Cardiac fibroblast (primary cell): ENCODE results near the gene SEMA6A.

Experiments used
- DNase-seq, 2 donors: peaks; one replicate each; pipeline versions ENCODE4 v3.0.0 to v3.0.0-alpha.2; 2010; ENCODE audit warnings: low read depth in 2 of 2
- H3K4me3 ChIP-seq, 2 donors: replicated peaks in 1 of 2; 1 replicate in 1 of 2; 2 replicates in 1 of 2; pipeline ENCODE4 v1.5.1; 2011; ENCODE audit warnings: low read depth in 2 of 2, low read length in 2 of 2, mild to moderate bottlenecking in 2 of 2, moderate library complexity in 1 of 2
- TF ChIP-seq, protein P1 (sequence below): IDR thresholded peaks from one replicate; pipeline ENCODE4 v1.5.1; 2011; ENCODE audit warnings: low read depth, mild to moderate bottlenecking, low read length, inconsistent platforms

SEMA6A gene

DNA sequence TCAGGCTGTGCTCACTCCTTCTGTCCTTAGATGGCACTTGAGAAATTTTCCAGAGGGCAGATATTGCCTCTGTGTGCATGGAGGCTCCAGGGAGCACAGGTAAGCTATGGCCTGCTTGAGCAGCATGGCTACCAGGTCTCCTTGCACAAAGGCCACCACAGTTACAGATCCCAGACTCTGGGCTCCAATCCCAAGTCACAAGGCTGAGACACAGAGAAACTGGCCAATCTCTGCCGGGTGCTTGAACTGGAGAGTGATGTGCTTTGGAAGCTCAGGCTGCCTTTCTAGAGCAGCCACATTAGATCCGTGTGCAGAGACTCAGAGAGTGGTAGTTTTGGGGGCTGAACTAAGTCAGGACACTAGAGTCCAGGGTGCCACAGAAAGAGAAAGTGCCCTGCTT is 145.7 kb downstream of the SEMA6A start:
- no peak overlapping the region for H3K4me3 ChIP-seq
- TF ChIP-seq, protein P1, sequence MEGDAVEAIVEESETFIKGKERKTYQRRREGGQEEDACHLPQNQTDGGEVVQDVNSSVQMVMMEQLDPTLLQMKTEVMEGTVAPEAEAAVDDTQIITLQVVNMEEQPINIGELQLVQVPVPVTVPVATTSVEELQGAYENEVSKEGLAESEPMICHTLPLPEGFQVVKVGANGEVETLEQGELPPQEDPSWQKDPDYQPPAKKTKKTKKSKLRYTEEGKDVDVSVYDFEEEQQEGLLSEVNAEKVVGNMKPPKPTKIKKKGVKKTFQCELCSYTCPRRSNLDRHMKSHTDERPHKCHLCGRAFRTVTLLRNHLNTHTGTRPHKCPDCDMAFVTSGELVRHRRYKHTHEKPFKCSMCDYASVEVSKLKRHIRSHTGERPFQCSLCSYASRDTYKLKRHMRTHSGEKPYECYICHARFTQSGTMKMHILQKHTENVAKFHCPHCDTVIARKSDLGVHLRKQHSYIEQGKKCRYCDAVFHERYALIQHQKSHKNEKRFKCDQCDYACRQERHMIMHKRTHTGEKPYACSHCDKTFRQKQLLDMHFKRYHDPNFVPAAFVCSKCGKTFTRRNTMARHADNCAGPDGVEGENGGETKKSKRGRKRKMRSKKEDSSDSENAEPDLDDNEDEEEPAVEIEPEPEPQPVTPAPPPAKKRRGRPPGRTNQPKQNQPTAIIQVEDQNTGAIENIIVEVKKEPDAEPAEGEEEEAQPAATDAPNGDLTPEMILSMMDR, result no peak
- DNase-seq, result no peak

DNA sequence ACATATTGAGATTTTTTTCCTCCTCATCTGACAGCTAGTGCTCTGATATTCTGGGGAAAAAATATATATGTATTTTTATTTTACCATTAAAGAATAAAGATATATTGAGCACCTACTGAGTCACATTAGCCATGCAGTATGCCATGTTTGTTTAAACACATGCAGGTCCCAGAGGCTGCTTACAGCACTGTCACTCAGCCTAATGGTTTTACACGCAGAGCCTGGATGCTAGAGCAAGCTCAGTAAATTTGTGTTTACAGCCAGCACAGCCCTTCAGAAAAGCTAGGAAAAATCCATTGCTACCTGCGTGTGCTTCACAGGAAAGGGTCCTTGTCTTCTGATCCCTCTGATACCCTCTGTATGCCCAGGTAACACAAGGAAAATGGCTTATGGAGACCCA is 146.2 kb downstream of the SEMA6A start:
- TF ChIP-seq, protein P1, result no peak
- no peak overlapping the region for H3K4me3 ChIP-seq
- DNase-seq, result no peak

DNA sequence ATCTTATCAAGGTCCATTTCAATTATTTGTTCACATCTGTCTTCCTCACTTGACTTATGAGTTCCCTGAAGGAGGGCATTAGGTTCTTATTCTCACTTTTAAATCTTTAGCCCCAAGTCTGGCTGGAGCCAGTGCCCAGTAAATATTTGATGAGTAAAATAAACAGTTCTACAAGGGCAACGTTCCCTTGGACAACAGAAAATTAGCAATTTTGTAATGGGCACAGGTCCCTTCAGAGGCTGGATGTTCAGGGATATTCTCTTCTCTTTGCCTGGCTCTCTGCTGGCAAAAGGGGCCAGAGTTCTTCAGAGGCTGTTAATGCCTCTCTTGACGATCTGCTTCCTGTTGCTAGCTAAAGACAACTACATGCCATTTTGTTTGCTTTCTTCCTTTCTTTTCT is 149.7 kb downstream of the SEMA6A start:
- no peak overlapping the region for H3K4me3 ChIP-seq
- DNase-seq, result no peak
- TF ChIP-seq, protein P1, result no peak

DNA sequence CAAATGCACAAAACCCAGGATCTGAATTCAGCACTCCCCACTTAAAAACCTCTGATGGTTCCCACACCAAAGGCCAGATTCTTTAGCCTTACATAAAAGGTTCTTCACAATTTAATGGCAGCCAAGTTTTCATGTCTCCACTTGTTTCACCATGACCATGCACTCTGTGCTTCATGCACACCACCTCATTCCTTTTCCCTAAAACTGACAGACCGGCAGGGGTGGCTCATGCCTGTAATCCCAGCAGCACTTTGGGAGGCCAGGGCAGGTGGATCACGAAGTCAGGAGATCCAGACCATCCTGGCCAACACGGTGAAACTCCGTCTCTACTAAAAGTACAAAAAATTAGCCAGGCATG is 150.4 kb downstream of the SEMA6A start:
- no peak overlapping the region for H3K4me3 ChIP-seq
- no peak for DNase-seq
- TF ChIP-seq, protein P1, result no peak

DNA sequence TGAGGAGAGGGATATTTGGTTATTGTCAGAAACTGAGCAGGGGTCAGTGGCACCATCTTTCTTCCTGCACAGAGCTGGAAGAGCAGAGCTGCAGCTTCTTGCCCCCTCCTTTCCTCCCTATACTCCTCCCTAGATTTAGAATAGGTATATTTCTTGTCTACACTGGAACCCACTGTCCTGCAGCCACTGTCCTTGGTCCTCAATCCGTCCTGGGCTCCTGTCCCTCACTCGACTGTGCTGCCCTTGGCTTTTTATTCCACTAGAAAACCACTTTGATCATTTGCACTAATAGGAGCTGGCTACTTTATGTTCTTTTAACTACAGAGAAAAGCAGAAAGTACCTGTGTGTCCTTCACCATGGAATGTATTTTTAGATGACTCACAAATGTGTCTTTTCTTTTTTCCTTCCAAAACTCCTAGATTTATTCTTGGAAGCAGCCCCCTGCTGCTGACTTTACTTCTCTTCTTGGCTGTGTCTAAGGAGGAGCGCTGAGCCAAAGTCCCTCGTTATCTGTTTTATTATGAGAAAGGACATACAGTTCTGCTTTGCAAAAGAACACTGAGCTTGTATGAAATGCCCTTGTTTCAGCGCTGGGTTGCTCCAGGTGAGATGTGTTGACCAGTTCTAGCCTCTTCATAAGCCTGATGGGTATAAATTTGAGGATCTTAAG is 150.9 kb downstream of the SEMA6A start:
- no peak overlapping the region for H3K4me3 ChIP-seq
- DNase-seq, result no peak
- TF ChIP-seq, protein P1, result no peak

DNA sequence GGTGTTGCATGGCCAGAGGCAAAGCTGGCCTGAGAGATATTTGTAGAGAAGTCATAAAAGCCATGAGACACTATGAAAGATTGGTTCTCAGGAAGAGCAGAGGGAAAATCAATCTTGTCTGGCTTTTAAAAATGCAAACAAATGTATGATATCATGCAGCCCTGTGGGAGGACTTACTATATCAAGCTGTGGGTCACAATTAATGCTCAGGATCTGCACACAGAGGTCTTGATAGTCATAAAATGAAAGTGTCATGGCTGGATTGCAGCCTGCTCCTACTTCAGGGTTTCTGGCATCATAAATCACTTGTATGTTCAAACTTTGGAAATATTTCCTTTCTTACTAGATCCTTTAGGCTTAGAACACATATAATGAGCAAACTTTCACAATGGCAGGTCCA is 151.5 kb downstream of the SEMA6A start:
- no peak for DNase-seq
- TF ChIP-seq, protein P1, result no peak
- no peak overlapping the region for H3K4me3 ChIP-seq

DNA sequence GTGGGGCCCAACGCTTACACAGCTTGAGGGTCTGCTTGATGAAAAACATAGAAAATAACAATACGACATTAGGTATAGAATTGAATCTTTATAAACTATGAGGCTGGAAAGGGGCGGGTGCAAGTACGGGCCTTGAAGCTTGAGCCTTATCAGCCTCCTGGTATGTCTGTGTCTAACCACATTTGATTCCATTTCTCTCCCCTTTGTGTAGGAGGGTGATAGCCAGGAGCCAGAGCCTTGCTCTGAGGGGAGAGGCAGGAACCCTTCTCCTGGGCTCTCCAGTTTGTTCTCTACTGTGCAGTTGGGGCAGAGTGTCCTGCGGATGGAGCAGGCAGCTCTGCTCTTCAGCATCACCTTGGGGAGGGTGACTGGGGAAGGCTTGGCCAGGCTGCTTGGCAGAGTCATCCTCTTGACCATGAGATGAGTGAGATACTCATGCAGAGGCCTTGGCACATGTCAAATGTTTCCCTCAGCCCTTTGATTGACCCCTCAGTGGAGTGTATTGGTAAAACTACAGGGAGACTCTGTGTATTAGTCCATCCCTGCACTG is 153.5 kb downstream of the SEMA6A start:
- TF ChIP-seq, protein P1, result no peak
- no peak for DNase-seq
- H3K4me3 ChIP-seq, result no peak overlapping the region
